Measurements from ENCODE around the gene LRMDA. TPM values are rescaled to one million over a fixed set of nuclear protein-coding genes. Genes with fewer than 3 reads are reported as not detected.

Gene LRMDA
- total RNA-seq, 1 donor: under 0.01 TPM

GRCh38 chr10:75709245-75709644, 277.8 kb downstream of the LRMDA start:
- H3K4me3 ChIP-seq (ENCODE audit: low read depth, low read length): no peak overlapping the region
- no peak for DNase-seq (ENCODE audit: low read depth)
- no peak for TF ChIP-seq CTCF (IDR thresholded peaks at IDR 0.05; ENCODE audit: insufficient read depth, low read depth, low read length)

DNA sequence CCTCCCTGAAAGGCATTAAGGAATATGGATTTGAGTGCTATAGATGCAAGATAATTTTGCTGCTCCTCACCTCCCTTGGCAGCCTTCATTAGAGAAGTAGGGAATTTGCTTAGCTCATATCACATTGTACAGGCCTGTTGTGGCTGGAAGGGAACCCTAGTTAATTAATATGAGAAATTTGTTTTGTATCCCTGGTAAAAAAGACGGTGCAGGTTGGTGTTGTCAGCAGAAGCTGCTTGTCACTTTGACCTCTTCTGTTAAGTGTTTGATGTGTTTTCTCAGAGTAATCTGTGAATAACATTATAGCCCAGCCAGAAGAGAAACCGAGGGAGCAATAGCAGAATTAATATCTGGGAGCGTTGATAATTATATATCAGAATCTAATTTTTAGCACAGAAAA, 278.4 kb downstream of the LRMDA start:
- H3K4me3 ChIP-seq (ENCODE audit: low read depth, low read length): no peak overlapping the region
- TF ChIP-seq CTCF (IDR thresholded peaks at IDR 0.05; ENCODE audit: insufficient read depth, low read depth, low read length): no peak
- DNase-seq (ENCODE audit: low read depth): no peak

DNA sequence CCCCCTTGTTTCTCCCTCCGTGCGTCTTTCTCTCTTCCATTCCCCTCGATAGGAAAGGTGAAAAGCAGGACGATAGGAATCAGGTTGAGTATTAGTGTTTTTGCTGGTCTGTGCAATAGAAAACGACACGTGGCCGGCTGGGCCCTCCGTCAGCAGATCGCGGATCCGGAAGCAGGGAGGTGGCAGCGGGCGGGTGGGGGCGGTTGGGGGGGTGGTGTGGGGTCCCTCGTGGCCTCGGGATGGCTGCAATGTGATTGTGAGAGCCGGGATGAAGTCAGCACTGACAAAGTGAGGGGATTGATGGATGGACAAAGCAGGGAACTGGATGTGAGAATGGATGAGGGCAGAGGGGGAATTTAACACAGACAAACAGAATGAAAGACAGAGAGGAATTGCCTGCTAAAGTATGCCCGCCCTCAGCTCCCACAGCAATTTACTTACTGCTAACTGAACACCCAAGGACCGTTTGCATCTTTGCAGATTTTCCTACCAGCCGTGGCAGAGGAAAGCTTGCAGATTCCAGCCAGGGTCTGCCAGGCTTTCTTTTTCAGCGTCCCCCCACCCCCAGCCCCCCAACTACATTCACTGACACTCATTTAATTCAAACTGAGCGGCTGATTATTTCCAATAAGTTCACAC, 280.9 kb downstream of the LRMDA start:
- no peak for TF ChIP-seq CTCF (IDR thresholded peaks at IDR 0.05; ENCODE audit: insufficient read depth, low read depth, low read length)
- DNase-seq (ENCODE audit: low read depth): no peak
- H3K4me3 ChIP-seq (ENCODE audit: low read depth, low read length): no peak overlapping the region

GRCh38 chr10:75716506-75716905, 285.1 kb downstream of the LRMDA start:
- no peak for DNase-seq (ENCODE audit: low read depth)
- TF ChIP-seq CTCF (IDR thresholded peaks at IDR 0.05; ENCODE audit: insufficient read depth, low read depth, low read length): no peak
- no peak overlapping the region for H3K4me3 ChIP-seq (ENCODE audit: low read depth, low read length)

GRCh38 chr10:75717126-75717916, 285.9 kb downstream of the LRMDA start:
- no peak overlapping the region for H3K4me3 ChIP-seq (ENCODE audit: low read depth, low read length)
- DNase-seq (ENCODE audit: low read depth): peak; percentile 7
- peak; percentile 10 for TF ChIP-seq CTCF (IDR thresholded peaks at IDR 0.05; ENCODE audit: insufficient read depth, low read depth, low read length)

DNA sequence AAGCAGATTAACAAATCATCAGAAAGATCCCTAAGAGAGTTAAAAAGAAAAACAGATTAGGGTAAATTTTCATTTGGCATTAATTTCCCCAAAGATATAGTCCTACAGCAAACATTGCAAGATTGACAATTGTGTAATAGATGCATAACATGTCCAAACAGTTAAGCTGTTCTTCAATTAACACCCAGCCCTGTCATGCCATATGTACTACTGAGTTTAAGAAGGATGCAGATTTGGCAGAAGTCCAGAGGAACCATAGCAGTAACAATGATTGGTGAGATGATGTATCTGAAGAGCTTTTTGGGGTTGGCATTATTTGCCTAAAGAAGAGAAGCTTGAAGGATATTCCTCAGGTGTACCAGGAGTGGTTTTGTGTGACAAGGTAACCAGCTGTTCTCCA, 287.6 kb downstream of the LRMDA start:
- no peak for TF ChIP-seq CTCF (IDR thresholded peaks at IDR 0.05; ENCODE audit: insufficient read depth, low read depth, low read length)
- DNase-seq (ENCODE audit: low read depth): no peak
- no peak overlapping the region for H3K4me3 ChIP-seq (ENCODE audit: low read depth, low read length)

Measured in fibroblast of villous mesenchyme (primary cell).